ENCODE results near the gene TEX14.

- TF ChIP-seq REST (IDR thresholded peaks at IDR 0.05) (no peak), CTCF (IDR thresholded peaks at IDR 0.05) (no peak), POLR2A (IDR thresholded peaks at IDR 0.05; ENCODE audit: low read length) (no peak), GATA3 (IDR thresholded peaks at IDR 0.05; ENCODE audit: borderline replicate concordance) (no peak), RFX5 (IDR thresholded peaks at IDR 0.05) (no peak), EHMT2 (IDR thresholded peaks at IDR 0.05; ENCODE audit: low read depth) (no peak), KDM1A (IDR thresholded peaks at IDR 0.05; ENCODE audit: low read depth) (no peak), SREBF2 (IDR thresholded peaks at IDR 0.05) (no peak), SMC3 (IDR thresholded peaks at IDR 0.05) (no peak), RNF2 (IDR thresholded peaks at IDR 0.05; ENCODE audit: borderline replicate concordance, low read depth) (no peak), FOSL2 (IDR thresholded peaks at IDR 0.05) (no peak), FOSL2 (CRISPR knock-in tag; IDR thresholded peaks at IDR 0.05) (no peak), CHD2 (IDR thresholded peaks at IDR 0.05; ENCODE audit: low read length, partially characterized antibody) (no peak), CBX2 (IDR thresholded peaks at IDR 0.05; ENCODE audit: borderline replicate concordance, low read depth) (no peak), RCOR1 (IDR thresholded peaks at IDR 0.05; ENCODE audit: low read depth, low read length) (no peak)
Observed at GRCh38 chr17:58684003-58684402, 7.8 kb downstream of the TEX14 start.
